MCF 10A (cell line): ENCODE data around the gene ATP10B. TPM values are rescaled to one million over a fixed set of nuclear protein-coding genes. Genes with fewer than 3 reads are reported as not detected.
"Not testable (repeated sequence)": the region's sequence is repeated elsewhere in the genome, so short reads cannot be mapped to it uniquely, and the experiment has no call there.

Source experiments
- BruUV-seq: library from RNA; stranded (reverse); fragments of 400-500 nt; replicated peaks from 2 replicates; lab custom pipeline; 2021; lab: Mats Ljungman, UMichigan
- CTCF ChIA-PET: fragments of 300-600 bp; sonication (Branson Sonifier 250); formaldehyde crosslinking; extraction: SDS; loops from one replicate; lab custom pipeline; 2021; ENCODE audit warnings: antibody characterized with exemption, inconsistent platforms; lab: Yijun Ruan, JAX
- POLR2A ChIA-PET: fragments of 300-600, 350-650 bp; sonication (Branson Sonifier 250); formaldehyde crosslinking; extraction: SDS; loops from one replicate; lab custom pipeline; 2020; ENCODE audit warnings: antibody characterized with exemption, inconsistent platforms; lab: Yijun Ruan, JAX
- DNase-seq: peaks from one replicate; pipeline ENCODE4 v3.0.0-alpha.2; 2018; ENCODE audit not compliant: unreplicated experiment
- H3K27ac Mint-ChIP-seq: one replicate; pipeline ENCODE4 v1.8.0; 2022; ENCODE audit warnings: mild to moderate bottlenecking, low read depth, mixed read lengths; ENCODE audit not compliant: unreplicated experiment
- H3K27me3 Mint-ChIP-seq: one replicate; pipeline ENCODE4 v1.8.0; 2022; ENCODE audit warnings: mixed read lengths; ENCODE audit not compliant: insufficient read depth, unreplicated experiment
- H3K36me3 Mint-ChIP-seq: one replicate; pipeline ENCODE4 v1.8.0; 2022; ENCODE audit warnings: mild to moderate bottlenecking, moderate library complexity, mixed read lengths; ENCODE audit not compliant: insufficient read depth, unreplicated experiment
- H3K4me1 Mint-ChIP-seq: one replicate; pipeline ENCODE4 v1.8.0; 2022; ENCODE audit warnings: mixed read lengths; ENCODE audit not compliant: insufficient read depth, unreplicated experiment
- H3K4me3 Mint-ChIP-seq: one replicate; pipeline ENCODE4 v1.8.0; 2022; ENCODE audit warnings: mild to moderate bottlenecking, moderate library complexity, mixed read lengths; ENCODE audit not compliant: unreplicated experiment
- H3K9me3 Mint-ChIP-seq: one replicate; pipeline ENCODE4 v1.8.0; 2022; ENCODE audit warnings: mixed read lengths; ENCODE audit not compliant: unreplicated experiment
- CTCF ChIP-seq: fragments of 200-600 bp; IDR thresholded peaks from one replicate; pipeline ENCODE4 v1.8.0; 2022; ENCODE audit warnings: antibody characterized with exemption, mild to moderate bottlenecking; ENCODE audit not compliant: unreplicated experiment
- intact Hi-C: fragments of 100-400 bp; cut with micrococcal nuclease; formaldehyde crosslinking; loops from 2 replicates; pipeline ENCODE4 v1.14.1; 2022
- total RNA-seq: library from RNA; stranded (reverse); gene quantifications from 2 replicates; pipeline ENCODE4 v1.2.3, GENCODE V29; 2022

ATP10B gene
- total RNA-seq, 1 experiment from 2014 or later = not detected

DNA sequence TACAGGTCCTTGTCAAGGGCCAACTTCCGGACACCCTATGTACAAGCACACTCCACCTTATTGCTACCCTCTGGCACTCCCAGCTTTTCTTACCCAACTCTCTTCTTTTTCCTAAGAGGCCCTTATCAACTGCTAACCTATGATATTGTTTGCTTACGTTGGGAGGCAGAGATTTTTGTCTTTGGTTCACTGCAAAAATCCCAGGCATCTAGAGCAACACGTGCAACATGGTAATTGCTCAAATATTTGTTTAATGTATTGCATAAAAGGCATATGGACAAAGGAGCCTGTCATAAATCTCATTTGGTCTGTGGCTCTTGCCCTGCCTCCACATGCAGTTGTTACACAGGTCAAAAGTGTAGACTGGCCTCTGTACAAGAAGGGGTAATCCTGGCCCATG lies 35.8 kb upstream of the ATP10B start:
- H3K4me3 Mint-ChIP-seq = no peak overlapping the region
- no peak for DNase-seq
- no peak for TF ChIP-seq CTCF
- no peaks in the 10 kb centered on the region for H3K4me1 Mint-ChIP-seq
- intact Hi-C loops = no loop called here
- BruUV-seq = no TSS peak
- peaks cover 6% of the 10 kb centered on the region for H3K36me3 Mint-ChIP-seq
- ChIA-PET CTCF (interaction anchor here (0.6 to 0.7 kb wide), 3 partner anchors 250 to 919 kb away, joined by 3 to 5 read pairs (median 3); no protein-coding TSS in a partner anchor), POLR2A (no interaction called here)
- no peaks in the 10 kb centered on the region for H3K27me3 Mint-ChIP-seq
- H3K27ac Mint-ChIP-seq = no peak overlapping the region
- H3K9me3 Mint-ChIP-seq = no peaks in the 10 kb centered on the region

DNA sequence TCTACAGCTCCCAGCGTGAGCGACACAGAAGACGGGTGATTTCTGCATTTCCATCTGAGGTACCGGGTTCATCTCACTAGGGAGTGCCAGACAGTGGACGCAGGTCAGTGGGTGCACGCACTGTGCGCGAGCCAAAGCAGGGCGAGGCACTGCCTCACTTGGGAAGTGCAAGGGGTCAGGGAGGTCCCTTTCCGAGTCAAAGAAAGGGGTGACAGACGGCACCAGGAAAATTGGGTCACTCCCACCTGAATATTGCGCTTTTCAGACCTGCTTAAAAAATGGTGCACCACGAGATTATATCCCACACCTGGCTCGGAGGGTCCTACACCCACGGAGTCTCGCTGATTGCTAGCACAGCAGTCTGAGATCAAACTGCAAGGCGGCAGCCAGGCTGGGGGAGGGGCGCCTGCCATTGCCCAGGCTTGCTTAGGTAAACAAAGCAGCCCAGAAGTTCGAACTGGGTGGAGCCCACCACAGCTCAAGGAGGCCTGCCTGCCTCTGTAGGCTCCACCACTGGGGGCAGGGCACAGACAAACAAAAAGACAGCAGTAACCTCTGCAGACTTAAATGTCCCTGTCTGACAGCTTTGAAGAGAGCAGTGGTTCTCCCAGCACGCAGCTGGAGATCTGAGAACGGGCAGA lies 21.7 kb upstream of the ATP10B start:
- H3K36me3 Mint-ChIP-seq, POLR2A ChIA-PET, intact Hi-C loops, H3K4me3 Mint-ChIP-seq, DNase-seq, H3K4me1 Mint-ChIP-seq, H3K27me3 Mint-ChIP-seq, BruUV-seq, H3K9me3 Mint-ChIP-seq, H3K27ac Mint-ChIP-seq: not testable (repeated sequence)
- CTCF ChIA-PET = interaction anchor here (0.6 kb wide), 1 partner anchor 990 kb away, joined by 3 read pairs; no protein-coding TSS in a partner anchor

DNA sequence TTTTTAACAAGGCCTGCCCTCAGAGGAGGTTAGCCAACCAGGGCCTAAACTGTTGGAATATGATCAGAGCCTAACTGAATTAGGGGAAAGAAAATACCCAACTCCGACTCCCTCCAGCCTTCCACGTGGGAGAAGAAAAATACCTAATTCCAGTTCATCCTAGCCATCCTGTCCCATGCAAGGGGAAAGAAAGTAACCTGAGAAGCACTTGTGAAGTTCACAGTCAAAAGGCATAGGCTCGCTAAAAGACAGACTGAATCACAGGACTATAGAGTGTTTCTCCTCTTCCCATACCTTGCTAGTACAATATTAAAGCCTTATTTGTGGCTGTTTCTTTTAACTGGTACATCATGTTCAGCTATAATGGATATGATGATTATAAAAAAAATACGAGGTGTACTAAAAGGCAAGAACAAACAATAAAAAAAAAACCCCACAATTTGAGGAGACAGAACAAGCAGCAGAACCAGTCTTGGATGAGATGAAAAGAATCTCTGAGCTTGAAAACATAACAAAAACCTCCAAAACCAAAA lies 18.0 kb upstream of the ATP10B start:
- DNase-seq = no peak
- Mint-ChIP-seq H3K27ac (no peak overlapping the region), H3K27me3 (no peaks in the 10 kb centered on the region), H3K9me3 (no peaks in the 10 kb centered on the region), H3K36me3 (no peaks in the 10 kb centered on the region), H3K4me1 (peaks cover 7% of the 10 kb centered on the region), H3K4me3 (no peak overlapping the region)
- intact Hi-C loops = no loop called here
- BruUV-seq = no TSS peak
- CTCF ChIA-PET = no interaction called here
- POLR2A ChIA-PET = interaction anchor here (0.7 kb wide), 1 partner anchor 26 kb away, joined by 3 read pairs; no protein-coding TSS in a partner anchor
- no peak for TF ChIP-seq CTCF

GRCh38 chr5:160867976-160868375 lies 16.0 kb upstream of the ATP10B start:
- Mint-ChIP-seq H3K36me3 (no peaks in the 10 kb centered on the region), H3K27me3 (no peaks in the 10 kb centered on the region), H3K27ac (no peak overlapping the region), H3K9me3 (peaks cover 8% of the 10 kb centered on the region), H3K4me1 (peaks cover 7% of the 10 kb centered on the region), H3K4me3 (no peak overlapping the region)
- ChIA-PET CTCF (interaction anchor here (1.2 kb wide), 1 partner anchor 38 kb away, joined by 4 read pairs; no protein-coding TSS in a partner anchor), POLR2A (interaction anchor here (0.6 kb wide), 1 partner anchor 11 kb away, joined by 3 read pairs; no protein-coding TSS in a partner anchor)
- intact Hi-C loops = no loop called here
- no peak for DNase-seq
- no peak for TF ChIP-seq CTCF
- BruUV-seq = no TSS peak
